ENCODE measurements around the gene VEGFC. TPM values are rescaled to one million over a fixed set of nuclear protein-coding genes. Genes with fewer than 3 reads are reported as not detected.

VEGFC gene
- total RNA-seq, 2 donors from 2014 or later = 5.1 to 20.4 TPM

- no peak for DNase-seq (ENCODE audit: low spot score)
- H3K27ac ChIP-seq = no peak overlapping the region
- no peak overlapping the region for H3K4me3 ChIP-seq
- H3K4me1 ChIP-seq (ENCODE audit: control insufficient read depth in 1 of 2, low read depth in 2 of 2) = no peaks in the 10 kb centered on the region
- H3K36me3 ChIP-seq = no peaks in the 10 kb centered on the region
- H3K27me3 ChIP-seq (replicated peaks; ENCODE audit: insufficient read depth) = no peaks in the 10 kb centered on the region
- no peaks in the 10 kb centered on the region for H3K9me3 ChIP-seq
- no peak for TF ChIP-seq CTCF (IDR thresholded peaks at IDR 0.05)
- ATAC-seq (ENCODE audit: insufficient number of reproducible peaks, low FRiP score, low read depth) = no peak
These were observed 46.1 kb upstream of the VEGFC start for GRCh38 chr4:176838601-176839433.

- TF ChIP-seq CTCF (IDR thresholded peaks at IDR 0.05) = no peak
- DNase-seq (ENCODE audit: low spot score) (no peak), ATAC-seq (ENCODE audit: insufficient number of reproducible peaks, low FRiP score, low read depth) (no peak)
- H3K36me3 ChIP-seq = no peaks in the 10 kb centered on the region
- no peak overlapping the region for H3K27ac ChIP-seq
- H3K4me3 ChIP-seq = no peak overlapping the region
- H3K27me3 ChIP-seq (replicated peaks; ENCODE audit: insufficient read depth) = no peaks in the 10 kb centered on the region
- no peaks in the 10 kb centered on the region for H3K4me1 ChIP-seq (ENCODE audit: control insufficient read depth in 1 of 2, low read depth in 2 of 2)
- H3K9me3 ChIP-seq = no peaks in the 10 kb centered on the region
These were observed 44.6 kb upstream of the VEGFC start for GRCh38 chr4:176837169-176837895.

- DNase-seq (ENCODE audit: low spot score) (no peak), ATAC-seq (ENCODE audit: insufficient number of reproducible peaks, low FRiP score, low read depth) (no peak)
These were observed 41.8 kb upstream of the VEGFC start for GRCh38 chr4:176834531-176834930.

GRCh38 chr4:176833400-176834175 lies 40.9 kb upstream of the VEGFC start:
- H3K4me1 ChIP-seq (ENCODE audit: control insufficient read depth in 1 of 2, low read depth in 2 of 2) = no peaks in the 10 kb centered on the region
- H3K9me3 ChIP-seq = no peaks in the 10 kb centered on the region
- TF ChIP-seq CTCF (IDR thresholded peaks at IDR 0.05) = no peak
- DNase-seq (ENCODE audit: low spot score) (no peak), ATAC-seq (ENCODE audit: insufficient number of reproducible peaks, low FRiP score, low read depth) (no peak)
- H3K27me3 ChIP-seq (replicated peaks; ENCODE audit: insufficient read depth) = no peaks in the 10 kb centered on the region
- H3K27ac ChIP-seq = no peak overlapping the region
- H3K36me3 ChIP-seq = no peaks in the 10 kb centered on the region
- no peak overlapping the region for H3K4me3 ChIP-seq

More at GRCh38 chr4:176834531-176834930, 41.8 kb upstream of the VEGFC start:
- Histone ChIP-seq H3K9me3 (no peaks in the 10 kb centered on the region), H3K4me3 (no peak overlapping the region), H3K36me3 (no peaks in the 10 kb centered on the region), H3K4me1 (ENCODE audit: control insufficient read depth in 1 of 2, low read depth in 2 of 2) (no peaks in the 10 kb centered on the region), H3K27me3 (replicated peaks; ENCODE audit: insufficient read depth) (no peaks in the 10 kb centered on the region), H3K27ac (no peak overlapping the region)
- no peak for TF ChIP-seq CTCF (IDR thresholded peaks at IDR 0.05)

GRCh38 chr4:176830971-176831370 lies 38.2 kb upstream of the VEGFC start:
- DNase-seq (ENCODE audit: low spot score) (no peak), ATAC-seq (ENCODE audit: insufficient number of reproducible peaks, low FRiP score, low read depth) (no peak)
- H3K27ac ChIP-seq = no peak overlapping the region
- H3K9me3 ChIP-seq = no peaks in the 10 kb centered on the region
- no peak overlapping the region for H3K4me3 ChIP-seq
- no peaks in the 10 kb centered on the region for H3K36me3 ChIP-seq
- H3K27me3 ChIP-seq (replicated peaks; ENCODE audit: insufficient read depth) = no peaks in the 10 kb centered on the region
- H3K4me1 ChIP-seq (ENCODE audit: control insufficient read depth in 1 of 2, low read depth in 2 of 2) = no peaks in the 10 kb centered on the region
- TF ChIP-seq CTCF (IDR thresholded peaks at IDR 0.05) = no peak
